Pancreas (tissue), 10 donors: Measurements from ENCODE around the gene NDUFA13. TPM values are rescaled to one million over a fixed set of nuclear protein-coding genes. Genes with fewer than 3 reads are reported as not detected.
A peak's percentile ranks its signal among the peaks of the same experiment; 100 is the strongest.

Experiments
- ATAC-seq, 4 donors: fragments of 200-7000 bp; cut with Tn5 transposase; one replicate each; pipeline versions ENCODE4 v1.8.0 to v1.9.1; 2020; ENCODE audit warnings: mild to moderate bottlenecking in 4 of 4, moderate library complexity in 4 of 4
- DNase-seq, 6 donors: peaks; one replicate each; pipeline ENCODE4 v3.0.0-alpha.2; 2020
- FAIRE-seq: peaks from 2 replicates; lab custom pipeline; 2012; peaks lifted over from hg19 to GRCh38; lab: Jason Lieb, UNC
- H3K27ac ChIP-seq, 4 donors: fragments of 200-600 bp; sonication (generic); 1 replicate in 3 of 4; 2 replicates in 1 of 4; pipeline versions ENCODE4 v1.5.0 to v1.8.0; 2020
- H3K27me3 ChIP-seq, 4 donors: fragments of 200-600 bp; one replicate each; pipeline ENCODE4 v1.8.0; 2021
- H3K36me3 ChIP-seq, 3 donors: fragments of 200-600 bp; sonication (generic) in 1 of 3; one replicate each; pipeline versions ENCODE4 v1.5.0 to v1.8.0; 2020 to 2021
- H3K4me1 ChIP-seq, 3 donors: fragments of 200-600 bp; one replicate each; pipeline ENCODE4 v1.8.0; 2021
- H3K4me3 ChIP-seq, 4 donors: fragments of 200-600 bp; sonication (generic) in 2 of 4; one replicate each; pipeline versions ENCODE4 v1.5.0 to v1.8.0; 2020 to 2021
- H3K9me3 ChIP-seq, 4 donors: fragments of 200-600 bp; one replicate each; pipeline ENCODE4 v1.8.0; 2021
- CTCF ChIP-seq, 4 donors: fragments of 200-600 bp; sonication (generic) in 3 of 4; IDR thresholded peaks; one replicate each; pipeline versions ENCODE4 v1.5.0 to v1.8.0; 2021; ENCODE audit warnings: antibody characterized with exemption in 4 of 4
- WGBS, 2 donors: extraction: QIAGEN DNeasy Blood & Tissue Kit; methylation state at CpG; one replicate each; pipeline ENCODE4 v1.1.7; 2013; 5-methylcytosine and 5-hydroxymethylcytosine counted together
- intact Hi-C, 3 donors: fragments of 100-400 bp; cut with DNase I; formaldehyde crosslinking; loops; one replicate each; pipeline versions ENCODE4 v1.11.1 to v1.14.2; 2022
- polyA plus RNA-seq, 2 donors: library from polyadenylated mRNA; stranded (reverse); fragments of 200-250 nt; gene quantifications; one replicate each; pipeline ENCODE4 v1.2.3, GENCODE V29; 2013
- total RNA-seq, 6 donors: library from RNA; stranded (reverse); fragmentation: NEBNext Ultra II Directional in 4 of 6; extraction: Animal tissue kit (Norgen Biotek cat#: 25700) in 4 of 6; gene quantifications; one replicate each; pipeline versions ENCODE4 v1.2.1 to v1.2.4, GENCODE V29; 2021 to 2023
- donor health status: healthy with polysubstance abuse.
- donor health status: DM: no; HTN: no; CAD: no; lungs with moderate emphysema.
- donor health status: DM: no; HTN: no; CAD: no.
- donor health status: control.
- donor health status: control.
- donor health status: Bipolar disorder and iron deficiency.
- donor health status: DM: yes; HTN: yes; CAD: no.
- donor health status: DM: no; HTN: no; CAD: no.
- donor health status: DM: no; HTN: no; CAD: no.
- donor health status: DM: yes; HTN: yes; CAD: no.

Gene NDUFA13
- total and polyA plus RNA-seq, 8 donors: 87.9 to 178 (median 133) TPM

DNA sequence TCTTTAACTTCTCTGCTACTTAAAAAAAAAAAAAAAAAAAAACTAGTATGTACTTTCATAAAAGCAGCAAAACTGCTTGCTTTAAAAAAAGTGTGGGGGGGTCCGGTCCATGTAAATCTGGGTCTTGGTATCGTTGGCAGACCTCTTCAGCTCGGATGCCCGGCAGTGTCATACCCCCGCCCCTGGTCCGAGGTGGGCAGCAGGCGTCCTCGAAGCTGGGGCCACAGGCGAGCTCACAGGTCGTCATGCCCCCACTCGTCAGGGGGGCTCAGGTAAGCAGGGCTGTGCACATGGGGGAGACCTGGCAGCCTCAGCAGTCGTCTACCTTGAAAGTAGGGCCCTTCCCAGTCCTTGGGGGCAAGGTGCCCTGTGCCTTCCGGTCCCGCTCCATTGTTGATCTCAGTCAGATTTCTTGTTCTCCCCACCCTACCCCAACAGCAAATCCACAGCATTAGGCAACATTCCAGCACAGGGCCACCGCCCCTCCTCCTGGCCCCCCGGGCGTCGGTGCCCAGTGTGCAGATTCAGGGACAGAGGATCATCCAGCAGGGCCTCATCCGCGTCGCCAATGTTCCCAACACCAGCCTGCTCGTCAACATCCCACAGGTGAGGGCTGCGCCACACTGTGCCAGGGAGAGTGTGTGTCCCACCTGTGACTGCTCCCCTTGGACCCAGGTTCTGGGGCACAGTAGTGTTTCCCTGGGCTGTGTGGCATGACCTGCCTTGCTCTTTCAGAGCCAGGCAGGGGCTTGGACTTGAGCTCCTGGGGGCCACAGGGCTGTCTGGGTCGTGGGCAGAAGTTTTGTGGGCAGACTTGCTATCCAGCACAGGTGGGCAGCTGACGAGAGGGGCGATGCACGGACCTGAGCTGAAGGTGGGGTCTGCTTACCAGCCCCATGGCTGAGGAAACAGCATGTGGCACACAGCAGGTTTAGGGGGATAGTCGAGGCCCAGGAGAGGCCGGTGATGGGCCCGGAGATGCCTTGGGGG is 20.1 kb upstream of the NDUFA13 start:
- no peaks in the 10 kb centered on the region for H3K9me3 ChIP-seq
- FAIRE-seq (no peak), ATAC-seq (no peak), DNase-seq (peak in 1 of 6 donors; percentile 58)
- intact Hi-C loops: no loop called here
- no peaks in the 10 kb centered on the region for H3K4me1 ChIP-seq
- H3K27ac ChIP-seq: no peak overlapping the region
- peaks cover 7 to 24% (median 23%) of the 10 kb centered on the region in 3 donors for H3K36me3 ChIP-seq
- no peaks in the 10 kb centered on the region for H3K27me3 ChIP-seq
- TF ChIP-seq CTCF (IDR thresholded peaks at IDR 0.05): no peak
- WGBS, 2 donors: 92% methylated on average over 30 of the region's 30 CpGs
- no peak overlapping the region for H3K4me3 ChIP-seq

DNA sequence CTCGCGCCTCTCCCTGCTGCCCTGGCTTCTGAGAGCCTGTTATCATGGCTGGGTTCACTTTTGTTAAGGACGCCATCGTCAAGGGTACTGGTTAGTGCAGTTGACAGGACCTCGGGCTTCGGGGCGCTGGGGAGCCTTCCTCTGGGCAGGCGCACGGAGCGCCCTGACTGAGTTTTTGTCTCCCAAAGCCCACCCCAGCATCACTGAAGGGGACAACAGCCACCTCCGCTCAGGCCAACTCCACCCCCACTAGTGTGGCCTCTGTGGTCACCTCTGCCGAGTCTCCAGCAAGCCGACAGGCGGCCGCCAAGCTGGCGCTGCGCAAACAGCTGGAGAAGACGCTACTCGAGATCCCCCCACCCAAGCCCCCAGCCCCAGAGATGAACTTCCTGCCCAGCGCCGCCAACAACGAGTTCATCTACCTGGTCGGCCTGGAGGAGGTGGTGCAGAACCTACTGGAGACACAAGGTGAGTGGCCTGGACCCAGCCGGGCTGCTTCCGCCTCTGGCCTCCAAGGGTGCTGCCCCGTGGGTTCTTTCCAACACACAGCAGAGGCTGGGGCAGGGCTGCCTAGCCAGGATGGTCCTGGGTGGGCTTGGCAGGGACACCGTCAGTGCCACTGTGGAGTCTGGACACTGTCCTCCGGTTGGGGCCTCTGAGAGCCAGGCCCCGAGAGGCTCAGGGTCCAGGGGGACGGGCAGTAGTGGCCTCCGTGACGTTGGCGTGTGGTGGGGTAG is 17.6 kb upstream of the NDUFA13 start:
- Histone ChIP-seq H3K27me3 (no peaks in the 10 kb centered on the region), H3K4me3 (no peak overlapping the region), H3K36me3 (peaks cover 7 to 41% (median 23%) of the 10 kb centered on the region in 3 donors), H3K4me1 (no peaks in the 10 kb centered on the region), H3K9me3 (no peaks in the 10 kb centered on the region), H3K27ac (no peak overlapping the region)
- no peak for TF ChIP-seq CTCF (IDR thresholded peaks at IDR 0.05)
- WGBS, 2 donors: 92 to 95% methylated on average over 33 of the region's 33 CpGs
- ATAC-seq (no peak), DNase-seq (peak in 1 of 6 donors; percentile 44), FAIRE-seq (no peak)
- intact Hi-C loops: no loop called here

- no peak for DNase-seq
- Histone ChIP-seq H3K4me1 (no peaks in the 10 kb centered on the region), H3K27me3 (no peaks in the 10 kb centered on the region), H3K4me3 (no peak overlapping the region), H3K36me3 (peaks cover 7 to 43% (median 15%) of the 10 kb centered on the region in 3 donors), H3K9me3 (no peaks in the 10 kb centered on the region), H3K27ac (no peak overlapping the region)
- TF ChIP-seq CTCF (IDR thresholded peaks at IDR 0.05): no peak
- ATAC-seq: no peak
- intact Hi-C loops: no loop called here
- WGBS, 2 donors: 91 to 92% methylated on average over 18 of the region's 18 CpGs
- no peak for FAIRE-seq
These were observed 16.6 kb upstream of the NDUFA13 start for GRCh38 chr19:19499272-19499995.

- no peak for FAIRE-seq
- WGBS, 2 donors: 92 to 95% methylated on average over 34 of the region's 34 CpGs
These were observed 14.9 kb upstream of the NDUFA13 start for GRCh38 chr19:19500975-19501644.

More at GRCh38 chr19:19500975-19501644, 14.9 kb upstream of the NDUFA13 start:
- DNase-seq (peak in 2 of 6 donors; percentile 10 to 74), ATAC-seq (no peak)
- no peak for TF ChIP-seq CTCF (IDR thresholded peaks at IDR 0.05)
- H3K27ac ChIP-seq: no peak overlapping the region
- no peaks in the 10 kb centered on the region for H3K9me3 ChIP-seq
- intact Hi-C loops: no loop called here
- peaks cover 7 to 55% (median 9%) of the 10 kb centered on the region in 3 donors for H3K36me3 ChIP-seq
- H3K4me1 ChIP-seq: no peaks in the 10 kb centered on the region
- H3K4me3 ChIP-seq: no peak overlapping the region
- no peaks in the 10 kb centered on the region for H3K27me3 ChIP-seq
